SK-N-SH (cell line): ENCODE measurements around the gene CERS1. TPM values are rescaled to one million over a fixed set of nuclear protein-coding genes. Genes with fewer than 3 reads are reported as not detected.

Experiments used
- CTCF ChIA-PET: fragments of 300-600, 350-600 bp; formaldehyde crosslinking; extraction: SDS; loops from one replicate; lab custom pipeline; 2021; lab: Yijun Ruan, JAX
- POLR2A ChIA-PET: fragments of 350-600 bp; sonication (Branson Sonifier 250); formaldehyde crosslinking; extraction: SDS; loops from one replicate; lab custom pipeline; 2020; ENCODE audit warnings: antibody characterized with exemption, inconsistent platforms; lab: Yijun Ruan, JAX
- DNase-seq: peaks from one replicate; pipeline ENCODE4 v3.0.0; 2012
- H2AFZ ChIP-seq: fragments of 200-600 bp; sonication (generic); 2 replicates; pipeline ENCODE4 v1.8.1; 2016; ENCODE audit warnings: antibody characterized with exemption, mild to moderate bottlenecking, low read depth
- H3F3A ChIP-seq: fragments of 200-600 bp; sonication (generic); replicated peaks from 2 replicates; pipeline ENCODE3; 2016; ENCODE audit warnings: antibody characterized with exemption, mild to moderate bottlenecking; ENCODE audit not compliant: insufficient read depth
- H3K27ac ChIP-seq, 2 experiments: fragments of 200-500 bp in 1 of 2; fragments of 200-600 bp in 1 of 2; sonication (Bioruptor generic) in 1 of 2; sonication (generic), shearing (Covaris generic) in 1 of 2; 2 replicates each; pipeline versions ENCODE4 v1.5.1 to v1.6.1; 2014 to 2016; ENCODE audit warnings: low read depth in 2 of 2, inconsistent platforms in 1 of 2, low read length in 1 of 2, mild to moderate bottlenecking in 1 of 2, mixed read lengths in 1 of 2
- H3K27me3 ChIP-seq: fragments of 200-600 bp; sonication (generic), shearing (Covaris generic); 2 replicates; pipeline ENCODE4 v1.6.1; 2016; ENCODE audit warnings: mixed run types; ENCODE audit not compliant: insufficient read depth
- H3K36me3 ChIP-seq, 2 experiments: fragments of 200-500 bp in 1 of 2; fragments of 200-600 bp in 1 of 2; sonication (Bioruptor generic) in 1 of 2; sonication (generic) in 1 of 2; replicated peaks in 1 of 2; 2 replicates each; pipeline versions ENCODE3 to v1.5.1; 2014 to 2016; ENCODE audit warnings: low read length in 1 of 2, mild to moderate bottlenecking in 1 of 2; ENCODE audit not compliant: insufficient read depth in 2 of 2, control insufficient read depth in 1 of 2
- H3K4me1 ChIP-seq, 2 experiments: fragments of 200-500 bp in 1 of 2; fragments of 200-600 bp in 1 of 2; sonication (Bioruptor generic) in 1 of 2; sonication (generic), shearing (Covaris generic) in 1 of 2; 2 replicates each; pipeline versions ENCODE4 v1.5.1 to v1.6.1; 2014 to 2016; ENCODE audit warnings: low read depth in 1 of 2, low read length in 1 of 2, mixed run types in 1 of 2; ENCODE audit not compliant: insufficient read depth in 2 of 2, control insufficient read depth in 1 of 2
- H3K4me2 ChIP-seq: fragments of 200-600 bp; sonication (generic), shearing (Covaris generic); 2 replicates; pipeline ENCODE4 v1.6.1; 2017; ENCODE audit warnings: mixed run types
- H3K4me3 ChIP-seq, 2 experiments: fragments of 200-500 bp in 1 of 2; fragments of 200-600 bp in 1 of 2; sonication (Bioruptor generic) in 1 of 2; sonication (generic), shearing (Covaris generic) in 1 of 2; 2 replicates each; pipeline versions ENCODE4 v1.5.1 to v1.8.1; 2014 to 2016; ENCODE audit warnings: low read depth in 2 of 2, inconsistent platforms in 1 of 2, low read length in 1 of 2, mild to moderate bottlenecking in 1 of 2, mixed read lengths in 1 of 2, moderate library complexity in 1 of 2
- H3K79me2 ChIP-seq: fragments of 200-600 bp; sonication (generic); 2 replicates; pipeline ENCODE4 v1.8.1; 2017; ENCODE audit warnings: mild to moderate bottlenecking; ENCODE audit not compliant: insufficient read depth
- H3K9ac ChIP-seq: fragments of 200-600 bp; sonication (generic); 2 replicates; pipeline ENCODE4 v1.6.1; 2017; ENCODE audit warnings: mixed run types
- H3K9me2 ChIP-seq: fragments of 200-600 bp; sonication (generic); 2 replicates; pipeline ENCODE4 v1.6.1; 2017; ENCODE audit warnings: mixed run types
- H3K9me3 ChIP-seq: fragments of 200-600 bp; sonication (generic); 2 replicates; pipeline ENCODE4 v1.6.1; 2017; ENCODE audit warnings: mixed run types, mild to moderate bottlenecking, moderate library complexity
- H4K20me1 ChIP-seq: fragments of 200-600 bp; sonication (generic); 2 replicates; pipeline ENCODE4 v1.6.1; 2017; ENCODE audit warnings: mild to moderate bottlenecking, mixed run types; ENCODE audit not compliant: insufficient read depth
- CTCF ChIP-seq: fragments of 200-600 bp; sonication (generic); IDR thresholded peaks from 2 replicates; pipeline ENCODE4 v1.6.1; 2017; ENCODE audit warnings: antibody characterized with exemption, mild to moderate bottlenecking, moderate library complexity
- ELF1 ChIP-seq: IDR thresholded peaks from 2 replicates; pipeline ENCODE4 v1.4.0; 2012
- EP300 ChIP-seq, 2 experiments: IDR thresholded peaks; 2 replicates each; pipeline versions ENCODE4 v1.4.0 to v1.6.1; 2012; ENCODE audit warnings: borderline replicate concordance in 1 of 2, low read depth in 1 of 2, low read length in 1 of 2
- EZH2phosphoT487 ChIP-seq: fragments of 200-600 bp; sonication (generic); IDR thresholded peaks from 2 replicates; pipeline ENCODE4 v1.6.1; 2017; ENCODE audit warnings: low read depth, mixed run types, mild to moderate bottlenecking, antibody characterized with exemption, moderate library complexity, borderline replicate concordance
- GABPA ChIP-seq: IDR thresholded peaks from 2 replicates; pipeline ENCODE4 v1.4.0; 2012; ENCODE audit warnings: low read depth, mild to moderate bottlenecking
- GATA2 ChIP-seq: sonication (generic); formaldehyde crosslinking; IDR thresholded peaks from 2 replicates; pipeline ENCODE4 v1.5.0; 2020; ENCODE audit warnings: mild to moderate bottlenecking, missing genetic modification reagents
- JUND ChIP-seq: IDR thresholded peaks from 2 replicates; pipeline ENCODE4 v1.4.0; 2012
- NFIC ChIP-seq: IDR thresholded peaks from 2 replicates; pipeline ENCODE4 v1.4.0; 2012; ENCODE audit warnings: borderline replicate concordance
- RCOR1 ChIP-seq: fragments of 150-350 bp; IDR thresholded peaks from 2 replicates; pipeline ENCODE4 v1.6.1; 2017; ENCODE audit warnings: antibody characterized with exemption, low read length
- RFX5 ChIP-seq: IDR thresholded peaks from 2 replicates; pipeline ENCODE4 v1.6.1; 2012; ENCODE audit warnings: mild to moderate bottlenecking, improper control_type of control experiment, low read length
- SMC3 ChIP-seq: IDR thresholded peaks from 2 replicates; pipeline ENCODE4 v1.6.1; 2012; ENCODE audit warnings: low read depth, low read length, improper control_type of control experiment
- TAF1 ChIP-seq: IDR thresholded peaks from 2 replicates; pipeline ENCODE4 v1.6.1; 2012; ENCODE audit warnings: low read depth, mild to moderate bottlenecking, low read length, moderate library complexity, borderline replicate concordance
- WGBS: methylation state at CpG from one replicate; pipeline ENCODE4 v1.1.6; 2017; ENCODE audit warnings: low lambda C conversion rate; 5-methylcytosine and 5-hydroxymethylcytosine counted together
- polyA plus RNA-seq, 3 experiments: library from polyadenylated mRNA; depleted of rRNA; stranded (reverse); fragments of >200 nt; gene quantifications; 2 replicates each; pipeline ENCODE4 v1.2.3, GENCODE V29; 2012
- TF ChIP-seq, protein P1 (sequence below): fragments of 150-350 bp; IDR thresholded peaks from 2 replicates; pipeline ENCODE4 v1.6.1; 2017; ENCODE audit warnings: antibody characterized with exemption, low read length, low read depth, borderline replicate concordance

CERS1 gene
- polyA plus RNA-seq, 1 of the 3 experiments (the other 2 are of a cell fraction) = 7.3 TPM

- TF ChIP-seq RFX5 = no peak
- TF ChIP-seq GATA2 (CRISPR knock-in tag) = no peak
- no peak for TF ChIP-seq EZH2phosphoT487
- peak; percentile 85 for TF ChIP-seq TAF1
- TF ChIP-seq ELF1 = no peak; the same call in 1 of the 2 replicates
- TF ChIP-seq, protein P1, sequence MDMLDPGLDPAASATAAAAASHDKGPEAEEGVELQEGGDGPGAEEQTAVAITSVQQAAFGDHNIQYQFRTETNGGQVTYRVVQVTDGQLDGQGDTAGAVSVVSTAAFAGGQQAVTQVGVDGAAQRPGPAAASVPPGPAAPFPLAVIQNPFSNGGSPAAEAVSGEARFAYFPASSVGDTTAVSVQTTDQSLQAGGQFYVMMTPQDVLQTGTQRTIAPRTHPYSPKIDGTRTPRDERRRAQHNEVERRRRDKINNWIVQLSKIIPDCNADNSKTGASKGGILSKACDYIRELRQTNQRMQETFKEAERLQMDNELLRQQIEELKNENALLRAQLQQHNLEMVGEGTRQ = no peak
- TF ChIP-seq GABPA = peak; percentile 28; the same call in 1 of the 2 replicates
- no peak for TF ChIP-seq CTCF
- TF ChIP-seq NFIC = no peak
- TF ChIP-seq, all 33 proteins: peak for 7
Measured at GRCh38 chr19:18831524-18832305, 64.2 kb downstream of the CERS1 start, which contains the start of gene UPF1 (continued).

- DNase-seq = no peak
- CTCF ChIA-PET = interaction anchor here (1.1 to 2.7 kb wide), 4 partner anchors 11 to 240 kb away, joined by 3 to 17 read pairs (median 4); no protein-coding TSS in a partner anchor
- WGBS = 85% methylated on average over 2 of the region's 2 CpGs
Measured at GRCh38 chr19:18830488-18830887, 65.5 kb downstream of the CERS1 start.

More at GRCh38 chr19:18830488-18830887, 65.5 kb downstream of the CERS1 start:
- Histone ChIP-seq H3K27me3 (no peaks in the 10 kb centered on the region), H3K79me2 (peaks cover 36% of the 10 kb centered on the region), H3K9ac (no peak overlapping the region), H3K4me1 (peaks cover 7 to 18% of the 10 kb centered on the region in 2 experiments; a peak in 3 of 4 replicates), H3K4me3 (no peak overlapping the region), H3K9me2 (no peaks in the 10 kb centered on the region), H4K20me1 (peaks cover 32% of the 10 kb centered on the region), H2AFZ (no peak overlapping the region), H3K4me2 (no peak overlapping the region), H3K27ac (no peak overlapping the region), H3F3A (no peaks in the 10 kb centered on the region), H3K9me3 (peaks cover 6% of the 10 kb centered on the region; the same call in 1 of the 2 replicates), H3K36me3 (peaks cover 2 to 6% of the 10 kb centered on the region in 2 experiments)
- POLR2A ChIA-PET = no interaction called here
- TF ChIP-seq SMC3 (no peak), EP300 (IDR thresholded peaks at IDR 0.05; ENCODE audit: borderline replicate concordance in 1 of 2, low read depth in 1 of 2, low read length in 1 of 2) (no peak), GABPA (no peak), RCOR1 (no peak), JUND (no peak)
